Measurements from ENCODE around the gene CCDC88C.

The CCDC88C gene

DNA sequence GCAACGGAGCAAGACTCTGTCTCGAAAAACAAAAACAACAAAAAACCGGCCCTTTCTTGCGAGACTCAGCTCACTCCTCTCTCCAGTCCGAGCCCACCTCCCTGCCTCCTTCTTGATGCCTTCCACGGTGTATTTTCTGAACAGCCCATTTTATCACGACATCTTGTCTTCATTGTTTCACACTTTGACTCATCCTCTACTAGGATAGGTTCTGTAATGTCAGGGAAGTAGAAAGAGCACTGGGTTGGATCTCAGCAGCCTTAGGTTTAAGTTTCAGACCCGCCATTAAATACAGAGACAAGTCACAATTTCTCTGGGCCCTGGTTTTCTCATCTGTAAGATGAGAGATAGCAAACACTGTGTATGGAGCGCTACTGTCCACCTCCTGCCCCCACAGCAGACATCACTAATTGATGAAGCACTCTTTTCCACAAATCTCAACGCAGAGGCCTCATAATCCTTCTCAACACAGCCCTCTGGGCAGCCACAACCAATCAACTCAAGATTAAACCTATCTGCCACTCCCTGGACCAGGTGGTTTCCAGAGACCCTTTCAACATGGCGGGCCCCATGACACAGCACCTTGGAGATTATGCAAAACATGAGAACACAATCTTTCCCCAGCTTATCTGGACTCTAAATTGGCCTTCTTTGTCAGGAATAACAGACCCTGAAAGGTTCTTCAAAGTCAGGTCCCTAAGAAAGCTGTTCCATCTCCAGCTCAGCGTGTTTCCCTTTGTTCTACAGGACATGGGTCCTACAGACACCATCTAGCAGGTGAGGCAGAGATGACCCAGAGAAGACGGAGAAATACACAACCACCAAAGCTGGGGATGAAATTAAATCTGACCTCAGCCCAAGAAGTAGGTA lies 35.6 kb downstream of the CCDC88C start:
- no peak overlapping the region for H2BK5ac ChIP-seq (ENCODE audit: low read length)
- no peak overlapping the region for H2AK5ac ChIP-seq (ENCODE audit: low read length)
- H3K23ac ChIP-seq (ENCODE audit: low read length): no peak overlapping the region
- no peak overlapping the region for H3K4ac ChIP-seq (ENCODE audit: low read depth, low read length)
- no peaks in the 10 kb centered on the region for H3K36me3 ChIP-seq (ENCODE audit: control insufficient read depth, insufficient read depth, low read length)
- no peak overlapping the region for H3K4me2 ChIP-seq (ENCODE audit: low read length)
- no CpG with 5 or more reads among the region's 13 CpGs for WGBS (ENCODE audit: extremely low coverage, insufficient coverage, low lambda C conversion rate)
- no peak overlapping the region for H3K18ac ChIP-seq (ENCODE audit: low read length)
- no peak overlapping the region for H3K56ac ChIP-seq (ENCODE audit: low read length)
- no peak overlapping the region for H4K5ac ChIP-seq (ENCODE audit: low read length)
- peaks cover 15% of the 10 kb centered on the region for H3K4me1 ChIP-seq (ENCODE audit: control insufficient read depth, low read depth, low read length)
- DNase-seq: no peak
- H3K27ac ChIP-seq (ENCODE audit: low read depth, low read length): no peak overlapping the region
- H4K8ac ChIP-seq (ENCODE audit: low read depth, low read length): no peak overlapping the region
- H3K9ac ChIP-seq (ENCODE audit: low read length): no peak overlapping the region
- H3K27me3 ChIP-seq (ENCODE audit: insufficient read depth, low read length, poor library complexity): no peaks in the 10 kb centered on the region
- no peak overlapping the region for H2BK15ac ChIP-seq (replicated peaks; ENCODE audit: low read depth)
- peaks cover 76% of the 10 kb centered on the region for H3K79me2 ChIP-seq (ENCODE audit: control insufficient read depth, insufficient read depth, low read length)
- peaks cover 38% of the 10 kb centered on the region for H3K79me1 ChIP-seq (ENCODE audit: low read length)
- H2BK120ac ChIP-seq (ENCODE audit: low read depth, low read length): no peak overlapping the region
- H3K4me3 ChIP-seq (ENCODE audit: low read length): no peak overlapping the region

DNA sequence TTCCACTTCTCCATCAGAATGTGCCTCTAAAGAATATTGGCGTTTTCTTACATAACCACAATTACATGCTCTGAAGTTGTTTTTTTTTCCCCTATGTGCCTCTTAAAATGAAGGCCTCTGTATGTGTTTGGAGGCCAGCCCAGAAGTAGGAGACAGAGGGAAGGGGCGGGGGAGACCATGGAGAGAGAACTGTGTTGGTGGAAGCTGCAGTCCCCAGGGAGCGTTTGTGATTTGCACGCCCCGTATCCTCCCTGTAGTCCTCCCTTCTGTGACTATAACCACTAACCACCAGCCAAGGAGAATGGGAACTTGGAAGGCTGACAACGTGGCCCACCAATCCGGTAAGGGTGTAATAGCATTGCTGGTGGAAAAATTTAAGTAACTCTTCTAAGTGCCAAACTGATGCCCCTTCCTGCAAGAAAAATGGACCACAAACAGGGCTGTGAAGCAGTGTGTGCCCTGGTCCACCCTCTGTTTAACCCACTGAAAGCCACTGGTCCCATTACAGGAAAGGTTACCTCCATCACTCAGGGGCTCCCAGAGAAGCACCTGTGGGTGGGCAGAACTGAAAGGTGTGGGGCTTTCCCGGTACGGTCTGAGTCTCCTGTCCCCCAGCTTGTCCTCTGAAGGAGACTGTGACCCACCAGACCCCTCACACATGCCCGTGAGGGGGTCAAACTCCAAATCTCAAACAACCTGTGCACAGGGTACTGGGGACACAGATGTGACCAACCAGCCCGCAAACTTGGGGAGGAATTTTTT lies 36.8 kb downstream of the CCDC88C start:
- Histone ChIP-seq H3K79me1 (ENCODE audit: low read length) (peaks cover 35% of the 10 kb centered on the region), H2AK5ac (ENCODE audit: low read length) (no peak overlapping the region), H3K4me1 (ENCODE audit: control insufficient read depth, low read depth, low read length) (peaks cover 17% of the 10 kb centered on the region), H3K4me3 (ENCODE audit: low read length) (no peak overlapping the region), H2BK15ac (replicated peaks; ENCODE audit: low read depth) (no peak overlapping the region), H3K27me3 (ENCODE audit: insufficient read depth, low read length, poor library complexity) (no peaks in the 10 kb centered on the region), H3K79me2 (ENCODE audit: control insufficient read depth, insufficient read depth, low read length) (peaks cover 72% of the 10 kb centered on the region), H3K23ac (ENCODE audit: low read length) (no peak overlapping the region), H3K27ac (ENCODE audit: low read depth, low read length) (no peak overlapping the region), H2BK5ac (ENCODE audit: low read length) (no peak overlapping the region), H4K8ac (ENCODE audit: low read depth, low read length) (no peak overlapping the region), H3K9ac (ENCODE audit: low read length) (no peak overlapping the region), H3K4ac (ENCODE audit: low read depth, low read length) (no peak overlapping the region), H2BK120ac (ENCODE audit: low read depth, low read length) (no peak overlapping the region), H3K18ac (ENCODE audit: low read length) (no peak overlapping the region), H3K56ac (ENCODE audit: low read length) (peak overlapping the region; percentile 15), H4K5ac (ENCODE audit: low read length) (no peak overlapping the region), H3K4me2 (ENCODE audit: low read length) (no peak overlapping the region), H3K36me3 (ENCODE audit: control insufficient read depth, insufficient read depth, low read length) (no peaks in the 10 kb centered on the region)
- no CpG with 5 or more reads among the region's 11 CpGs for WGBS (ENCODE audit: extremely low coverage, insufficient coverage, low lambda C conversion rate)
- no peak for DNase-seq

DNA sequence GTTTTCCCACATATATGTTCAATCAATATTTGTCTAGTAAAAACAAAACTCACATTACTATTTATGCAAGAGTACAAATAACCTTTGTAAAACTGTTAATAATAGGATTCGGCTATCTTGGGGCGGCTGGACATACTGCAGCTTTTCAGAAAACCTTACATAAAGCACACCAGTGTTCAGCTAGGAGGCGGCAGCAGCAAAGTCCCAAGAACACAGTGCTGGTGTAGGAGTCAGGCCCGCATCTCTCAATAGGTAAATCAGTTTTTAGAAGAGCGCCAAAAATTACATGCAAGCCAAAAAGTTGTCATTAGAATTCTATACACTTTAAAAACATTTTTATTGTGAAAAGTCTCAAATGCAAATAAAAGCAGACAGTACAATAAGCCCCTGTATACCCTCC lies 37.5 kb downstream of the CCDC88C start:
- Histone ChIP-seq H3K56ac (ENCODE audit: low read length) (no peak overlapping the region), H3K36me3 (ENCODE audit: control insufficient read depth, insufficient read depth, low read length) (no peaks in the 10 kb centered on the region), H2BK15ac (replicated peaks; ENCODE audit: low read depth) (no peak overlapping the region), H3K23ac (ENCODE audit: low read length) (no peak overlapping the region), H3K4me1 (ENCODE audit: control insufficient read depth, low read depth, low read length) (peaks cover 18% of the 10 kb centered on the region), H3K4ac (ENCODE audit: low read depth, low read length) (no peak overlapping the region), H3K79me2 (ENCODE audit: control insufficient read depth, insufficient read depth, low read length) (peaks cover 72% of the 10 kb centered on the region), H3K18ac (ENCODE audit: low read length) (no peak overlapping the region), H4K5ac (ENCODE audit: low read length) (no peak overlapping the region), H2BK5ac (ENCODE audit: low read length) (no peak overlapping the region), H3K27me3 (ENCODE audit: insufficient read depth, low read length, poor library complexity) (no peaks in the 10 kb centered on the region), H2AK5ac (ENCODE audit: low read length) (no peak overlapping the region), H3K27ac (ENCODE audit: low read depth, low read length) (no peak overlapping the region), H4K8ac (ENCODE audit: low read depth, low read length) (no peak overlapping the region), H3K9ac (ENCODE audit: low read length) (no peak overlapping the region), H3K79me1 (ENCODE audit: low read length) (peaks cover 35% of the 10 kb centered on the region), H3K4me2 (ENCODE audit: low read length) (no peak overlapping the region), H2BK120ac (ENCODE audit: low read depth, low read length) (no peak overlapping the region), H3K4me3 (ENCODE audit: low read length) (no peak overlapping the region)
- no peak for DNase-seq
- no CpG with 5 or more reads among the region's 5 CpGs for WGBS (ENCODE audit: extremely low coverage, insufficient coverage, low lambda C conversion rate)

DNA sequence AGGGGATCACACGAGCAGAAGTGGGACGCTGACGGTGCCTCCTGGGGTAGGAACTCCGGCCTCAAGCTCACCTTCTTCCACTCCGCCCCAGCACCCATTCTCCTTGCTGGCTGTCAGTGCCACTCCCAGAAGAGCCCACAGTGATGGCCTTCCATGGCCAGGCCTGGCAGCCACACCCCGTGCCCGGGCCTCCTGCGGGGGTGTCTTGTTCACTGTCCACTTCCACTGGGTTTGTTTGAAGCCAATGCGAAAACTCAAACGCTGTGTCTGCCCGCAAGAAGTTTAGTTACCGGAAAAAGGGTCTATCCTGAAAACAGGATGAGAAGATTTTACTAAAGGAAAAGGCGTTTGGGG lies 38.1 kb downstream of the CCDC88C start:
- H3K9ac ChIP-seq (ENCODE audit: low read length): no peak overlapping the region
- DNase-seq: no peak
- WGBS (ENCODE audit: extremely low coverage, insufficient coverage, low lambda C conversion rate): no CpG with 5 or more reads among the region's 13 CpGs
- H2BK120ac ChIP-seq (ENCODE audit: low read depth, low read length): no peak overlapping the region
- H3K4me2 ChIP-seq (ENCODE audit: low read length): no peak overlapping the region
- H3K79me1 ChIP-seq (ENCODE audit: low read length): peaks cover 36% of the 10 kb centered on the region
- no peak overlapping the region for H2BK5ac ChIP-seq (ENCODE audit: low read length)
- H3K27ac ChIP-seq (ENCODE audit: low read depth, low read length): no peak overlapping the region
- no peak overlapping the region for H2AK5ac ChIP-seq (ENCODE audit: low read length)
- no peaks in the 10 kb centered on the region for H3K36me3 ChIP-seq (ENCODE audit: control insufficient read depth, insufficient read depth, low read length)
- no peak overlapping the region for H3K56ac ChIP-seq (ENCODE audit: low read length)
- no peak overlapping the region for H2BK15ac ChIP-seq (replicated peaks; ENCODE audit: low read depth)
- H3K4ac ChIP-seq (ENCODE audit: low read depth, low read length): no peak overlapping the region
- peaks cover 71% of the 10 kb centered on the region for H3K79me2 ChIP-seq (ENCODE audit: control insufficient read depth, insufficient read depth, low read length)
- H3K4me3 ChIP-seq (ENCODE audit: low read length): no peak overlapping the region
- H3K18ac ChIP-seq (ENCODE audit: low read length): no peak overlapping the region
- no peak overlapping the region for H3K23ac ChIP-seq (ENCODE audit: low read length)
- no peaks in the 10 kb centered on the region for H3K27me3 ChIP-seq (ENCODE audit: insufficient read depth, low read length, poor library complexity)
- H3K4me1 ChIP-seq (ENCODE audit: control insufficient read depth, low read depth, low read length): peaks cover 18% of the 10 kb centered on the region
- H4K8ac ChIP-seq (ENCODE audit: low read depth, low read length): no peak overlapping the region
- H4K5ac ChIP-seq (ENCODE audit: low read length): no peak overlapping the region

DNA sequence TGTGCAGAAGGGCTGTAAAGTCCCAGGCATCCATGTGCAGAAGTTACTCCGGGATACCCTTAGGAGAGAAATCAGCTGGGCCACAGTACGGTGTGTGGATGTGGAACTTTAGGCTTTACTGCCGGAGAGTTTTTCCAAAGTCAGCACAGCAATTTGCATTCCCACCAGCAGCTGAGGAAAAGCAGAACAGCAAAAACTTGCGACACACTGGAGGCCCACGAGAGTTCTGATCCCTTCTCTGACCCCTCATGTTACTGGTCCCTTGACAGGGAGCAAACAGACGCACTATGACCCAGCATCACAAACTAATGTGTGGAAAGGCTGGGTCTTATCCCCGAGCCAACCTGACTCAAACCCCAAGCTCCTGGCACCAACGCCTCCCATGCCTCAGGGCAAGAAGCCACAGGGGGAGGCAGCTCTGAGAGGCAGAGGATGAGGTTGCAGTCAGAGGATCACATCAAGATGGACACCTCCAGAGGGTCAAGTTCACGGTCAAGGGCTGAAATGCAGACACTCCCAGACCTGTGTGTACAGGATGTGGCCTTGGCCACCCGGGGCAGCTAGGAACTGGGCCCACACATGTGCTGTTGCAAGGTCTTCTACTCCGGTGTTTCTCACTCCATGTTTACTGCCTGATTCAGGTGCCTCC lies 38.6 kb downstream of the CCDC88C start:
- Histone ChIP-seq H3K4me1 (ENCODE audit: control insufficient read depth, low read depth, low read length) (peaks cover 20% of the 10 kb centered on the region), H3K9ac (ENCODE audit: low read length) (no peak overlapping the region), H2BK120ac (ENCODE audit: low read depth, low read length) (no peak overlapping the region), H4K8ac (ENCODE audit: low read depth, low read length) (no peak overlapping the region), H4K5ac (ENCODE audit: low read length) (no peak overlapping the region), H2BK5ac (ENCODE audit: low read length) (no peak overlapping the region), H3K27me3 (ENCODE audit: insufficient read depth, low read length, poor library complexity) (no peaks in the 10 kb centered on the region), H3K4me2 (ENCODE audit: low read length) (no peak overlapping the region), H3K23ac (ENCODE audit: low read length) (no peak overlapping the region), H3K36me3 (ENCODE audit: control insufficient read depth, insufficient read depth, low read length) (no peaks in the 10 kb centered on the region), H3K27ac (ENCODE audit: low read depth, low read length) (no peak overlapping the region), H3K4me3 (ENCODE audit: low read length) (no peak overlapping the region), H3K79me2 (ENCODE audit: control insufficient read depth, insufficient read depth, low read length) (peaks cover 72% of the 10 kb centered on the region), H3K18ac (ENCODE audit: low read length) (no peak overlapping the region), H2AK5ac (ENCODE audit: low read length) (no peak overlapping the region), H3K56ac (ENCODE audit: low read length) (no peak overlapping the region), H3K79me1 (ENCODE audit: low read length) (peaks cover 37% of the 10 kb centered on the region), H2BK15ac (replicated peaks; ENCODE audit: low read depth) (no peak overlapping the region), H3K4ac (ENCODE audit: low read depth, low read length) (no peak overlapping the region)
- DNase-seq: no peak
- no CpG with 5 or more reads among the region's 11 CpGs for WGBS (ENCODE audit: extremely low coverage, insufficient coverage, low lambda C conversion rate)
